HepG2 (cell line): Measurements from ENCODE around the gene LAMA5. TPM values are rescaled to one million over a fixed set of nuclear protein-coding genes. Genes with fewer than 3 reads are reported as not detected.

Experiments used
- ATM ChIP-seq: fragments of 450-650 bp; IDR thresholded peaks from 2 replicates; pipeline ENCODE4 v1.7.1; 2017; ENCODE audit warnings: mild to moderate bottlenecking, borderline replicate concordance
- CCAR2 ChIP-seq: fragments of 200-400 bp; formaldehyde crosslinking; optimal IDR thresholded peaks from 2 replicates; pipeline ENCODE3; 2018; ENCODE audit warnings: low read depth, mild to moderate bottlenecking, low read length, moderate library complexity
- DZIP1 ChIP-seq: sonication (generic); formaldehyde crosslinking; IDR thresholded peaks from 2 replicates; pipeline ENCODE4 v1.5.0; 2020; ENCODE audit warnings: mild to moderate bottlenecking, missing genetic modification reagents
- ETV5 ChIP-seq: IDR thresholded peaks from 2 replicates; pipeline ENCODE4 v1.6.1; 2018; ENCODE audit warnings: missing biosample characterization, missing genetic modification reagents, inconsistent platforms, borderline replicate concordance
- FOXJ3 ChIP-seq: sonication (generic); formaldehyde crosslinking; IDR thresholded peaks from 2 replicates; pipeline ENCODE4 v1.4.0; 2020; ENCODE audit warnings: missing genetic modification reagents, mild to moderate bottlenecking, borderline replicate concordance
- IKZF5 ChIP-seq: IDR thresholded peaks from 2 replicates; pipeline ENCODE4 v1.6.1; 2018; ENCODE audit warnings: missing genetic modification reagents, mild to moderate bottlenecking, missing compliant biosample characterization
- IRF2 ChIP-seq: IDR thresholded peaks from 2 replicates; pipeline ENCODE4 v1.6.1; 2018; ENCODE audit warnings: missing genetic modification reagents, missing compliant biosample characterization
- JDP2 ChIP-seq: sonication (generic); formaldehyde crosslinking; IDR thresholded peaks from 2 replicates; pipeline ENCODE4 v1.8.1; 2022; ENCODE audit warnings: missing genetic modification reagents, borderline replicate concordance
- PHF20 ChIP-seq: sonication (generic); formaldehyde crosslinking; IDR thresholded peaks from 2 replicates; pipeline ENCODE4 v1.5.0; 2020; ENCODE audit warnings: mild to moderate bottlenecking, missing genetic modification reagents
- POLR2G ChIP-seq: fragments of 200-400 bp; formaldehyde crosslinking; IDR thresholded peaks from 2 replicates; pipeline ENCODE4 v1.6.1; 2018; ENCODE audit warnings: mild to moderate bottlenecking, low read depth, low read length, moderate library complexity
- RARG ChIP-seq: sonication (generic); formaldehyde crosslinking; IDR thresholded peaks from 2 replicates; pipeline ENCODE4 v1.4.0; 2020; ENCODE audit warnings: low read depth, mild to moderate bottlenecking, missing genetic modification reagents
- SMAD9 ChIP-seq: sonication (generic); formaldehyde crosslinking; IDR thresholded peaks from 2 replicates; pipeline ENCODE4 v1.5.1; 2020; ENCODE audit warnings: mild to moderate bottlenecking, missing genetic modification reagents
- U2AF2 ChIP-seq: fragments of 200-400 bp; formaldehyde crosslinking; IDR thresholded peaks from 2 replicates; pipeline ENCODE4 v1.6.1; 2017; ENCODE audit warnings: low read depth, mild to moderate bottlenecking, low read length
- ZNF460 ChIP-seq: sonication (generic); formaldehyde crosslinking; IDR thresholded peaks from 2 replicates; pipeline ENCODE4 v1.5.1; 2020; ENCODE audit warnings: missing genetic modification reagents, mild to moderate bottlenecking, borderline replicate concordance
- ZXDC ChIP-seq: sonication (generic); formaldehyde crosslinking; IDR thresholded peaks from 2 replicates; pipeline ENCODE4 v1.5.0; 2020; ENCODE audit warnings: mild to moderate bottlenecking, missing genetic modification reagents
- polyA plus RNA-seq, 8 experiments: library from polyadenylated mRNA; depleted of rRNA in 3 of 8; stranded (reverse) in 7 of 8; unstranded in 1 of 8; fragments of >200 nt; fragmentation: Illumina TruSeq in 4 of 8; extraction: Trizol in 4 of 8; gene quantifications; 2 replicates each; pipeline versions ENCODE4 v1.2.1 to v1.2.3, GENCODE V29; 2011 to 2016; ENCODE audit warnings: low read depth in 4 of 8, missing spikeins in 1 of 8, mixed read lengths in 1 of 8; ENCODE audit not compliant: insufficient read depth in 1 of 8
- total RNA-seq, 5 experiments: library from RNA; depleted of rRNA; stranded (reverse); fragments of >200 nt; fragmentation: Illumina TruSeq; extraction: Trizol; gene quantifications; 2 replicates each; pipeline ENCODE4 v1.2.3, GENCODE V29; 2016; ENCODE audit warnings: low read depth in 1 of 5
- TF ChIP-seq, protein P1 (sequence below): sonication (generic); formaldehyde crosslinking; IDR thresholded peaks from 2 replicates; pipeline ENCODE4 v1.4.0; 2020; ENCODE audit warnings: missing genetic modification reagents

LAMA5 gene
- total and polyA plus RNA-seq, 2 of the 13 experiments (the other 11 are each of a cell fraction or from before 2014, with no cell fraction given) = 21.0 to 44.7 TPM

DNA sequence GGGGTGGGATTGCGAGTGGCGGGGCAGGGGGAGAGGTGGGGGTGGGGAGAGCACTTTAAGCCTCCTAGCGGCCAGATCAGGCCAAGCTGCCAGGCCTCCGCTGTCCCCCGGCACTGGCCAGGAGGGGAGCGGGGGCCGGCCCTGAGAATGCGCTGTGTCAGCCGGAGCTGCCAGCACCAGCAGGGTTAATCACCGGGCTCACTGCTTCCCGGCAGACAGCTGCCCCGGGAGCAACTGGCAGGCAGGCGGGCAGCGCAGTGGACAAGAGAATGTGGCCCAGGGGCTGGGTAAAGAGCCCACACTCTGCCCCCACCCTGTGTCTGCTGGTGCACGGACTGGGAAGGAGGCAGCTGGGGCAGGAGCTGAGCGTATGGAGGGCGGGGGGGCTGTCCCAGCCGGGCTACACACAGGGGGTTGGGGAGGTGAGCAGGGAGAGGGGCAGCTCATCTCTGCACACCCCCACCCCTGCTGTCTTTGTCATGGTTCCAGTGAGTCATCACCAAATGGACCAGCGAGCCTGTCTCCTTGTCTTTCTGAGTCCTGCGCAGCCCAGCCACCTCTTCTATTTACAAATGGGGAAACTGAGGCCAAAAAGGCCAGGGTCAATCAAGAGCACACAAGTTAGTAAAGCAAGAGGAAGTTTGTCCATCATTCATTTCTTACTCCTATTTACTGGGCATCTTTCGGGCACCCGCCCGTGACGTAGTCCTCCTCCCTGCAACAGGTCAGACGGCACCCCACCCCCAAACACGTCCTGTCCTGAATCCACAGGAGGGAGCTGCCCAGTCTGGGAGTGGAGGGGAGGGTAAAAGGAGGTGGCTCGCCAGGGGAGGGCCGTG lies 2.1 kb upstream of the LAMA5 start (continued):
- TF ChIP-seq DZIP1 (CRISPR knock-in tag) = peak; percentile 31; the same call in 1 of the 2 replicates
- TF ChIP-seq, protein P1, sequence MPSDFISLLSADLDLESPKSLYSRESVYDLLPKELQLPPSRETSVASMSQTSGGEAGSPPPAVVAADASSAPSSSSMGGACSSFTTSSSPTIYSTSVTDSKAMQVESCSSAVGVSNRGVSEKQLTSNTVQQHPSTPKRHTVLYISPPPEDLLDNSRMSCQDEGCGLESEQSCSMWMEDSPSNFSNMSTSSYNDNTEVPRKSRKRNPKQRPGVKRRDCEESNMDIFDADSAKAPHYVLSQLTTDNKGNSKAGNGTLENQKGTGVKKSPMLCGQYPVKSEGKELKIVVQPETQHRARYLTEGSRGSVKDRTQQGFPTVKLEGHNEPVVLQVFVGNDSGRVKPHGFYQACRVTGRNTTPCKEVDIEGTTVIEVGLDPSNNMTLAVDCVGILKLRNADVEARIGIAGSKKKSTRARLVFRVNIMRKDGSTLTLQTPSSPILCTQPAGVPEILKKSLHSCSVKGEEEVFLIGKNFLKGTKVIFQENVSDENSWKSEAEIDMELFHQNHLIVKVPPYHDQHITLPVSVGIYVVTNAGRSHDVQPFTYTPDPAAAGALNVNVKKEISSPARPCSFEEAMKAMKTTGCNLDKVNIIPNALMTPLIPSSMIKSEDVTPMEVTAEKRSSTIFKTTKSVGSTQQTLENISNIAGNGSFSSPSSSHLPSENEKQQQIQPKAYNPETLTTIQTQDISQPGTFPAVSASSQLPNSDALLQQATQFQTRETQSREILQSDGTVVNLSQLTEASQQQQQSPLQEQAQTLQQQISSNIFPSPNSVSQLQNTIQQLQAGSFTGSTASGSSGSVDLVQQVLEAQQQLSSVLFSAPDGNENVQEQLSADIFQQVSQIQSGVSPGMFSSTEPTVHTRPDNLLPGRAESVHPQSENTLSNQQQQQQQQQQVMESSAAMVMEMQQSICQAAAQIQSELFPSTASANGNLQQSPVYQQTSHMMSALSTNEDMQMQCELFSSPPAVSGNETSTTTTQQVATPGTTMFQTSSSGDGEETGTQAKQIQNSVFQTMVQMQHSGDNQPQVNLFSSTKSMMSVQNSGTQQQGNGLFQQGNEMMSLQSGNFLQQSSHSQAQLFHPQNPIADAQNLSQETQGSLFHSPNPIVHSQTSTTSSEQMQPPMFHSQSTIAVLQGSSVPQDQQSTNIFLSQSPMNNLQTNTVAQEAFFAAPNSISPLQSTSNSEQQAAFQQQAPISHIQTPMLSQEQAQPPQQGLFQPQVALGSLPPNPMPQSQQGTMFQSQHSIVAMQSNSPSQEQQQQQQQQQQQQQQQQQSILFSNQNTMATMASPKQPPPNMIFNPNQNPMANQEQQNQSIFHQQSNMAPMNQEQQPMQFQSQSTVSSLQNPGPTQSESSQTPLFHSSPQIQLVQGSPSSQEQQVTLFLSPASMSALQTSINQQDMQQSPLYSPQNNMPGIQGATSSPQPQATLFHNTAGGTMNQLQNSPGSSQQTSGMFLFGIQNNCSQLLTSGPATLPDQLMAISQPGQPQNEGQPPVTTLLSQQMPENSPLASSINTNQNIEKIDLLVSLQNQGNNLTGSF (CRISPR knock-in tag) = no peak; the same call in 1 of the 2 replicates
- no peak for TF ChIP-seq CCAR2
- TF ChIP-seq ETV5 = no peak; the same call in 1 of the 2 replicates
- no peak for TF ChIP-seq ZNF460 (CRISPR knock-in tag)
- 0 out of 2 replicates have a peak, but pooled peaks have one; percentile 3 for TF ChIP-seq IRF2 (CRISPR knock-in tag)
- TF ChIP-seq ATM = no peak
- TF ChIP-seq SMAD9 (CRISPR knock-in tag) = no peak
- TF ChIP-seq FOXJ3 (CRISPR knock-in tag) = no peak
- TF ChIP-seq POLR2G = peak; percentile 45; the same call in 1 of the 2 replicates
- no peak for TF ChIP-seq RARG (CRISPR knock-in tag)
- no peak for TF ChIP-seq PHF20 (CRISPR knock-in tag)
- no peak for TF ChIP-seq U2AF2
- TF ChIP-seq IKZF5 (CRISPR knock-in tag) = no peak; the same call in 1 of the 2 replicates
- TF ChIP-seq ZXDC (CRISPR knock-in tag) = no peak
- TF ChIP-seq JDP2 (CRISPR knock-in tag) = no peak
